Measurements from ENCODE around the gene ITGA3. TPM values are rescaled to one million over a fixed set of nuclear protein-coding genes. Genes with fewer than 3 reads are reported as not detected.

The ITGA3 gene
- polyA plus RNA-seq, 1 of the 3 experiments (the other 2 are of a cell fraction), result 766 TPM

GRCh38 chr17:50105811-50106210, 49.9 kb downstream of the ITGA3 start:
- Histone ChIP-seq H3K27me3 (ENCODE audit: insufficient read depth) (no peaks in the 10 kb centered on the region), H3K9me3 (no peaks in the 10 kb centered on the region), H3K4me1 (ENCODE audit: control insufficient read depth in 1 of 2, insufficient read depth in 2 of 2, low read depth in 1 of 2, low read length in 1 of 2) (peaks cover 0 to 27% of the 10 kb centered on the region in 2 experiments; a peak in 1 of 4 replicates), H3K9ac (no peak overlapping the region), H2AFZ (ENCODE audit: low read depth) (no peak overlapping the region), H3K9me2 (no peaks in the 10 kb centered on the region), H3K27ac (ENCODE audit: low read depth in 2 of 2, low read length in 1 of 2) (no peak overlapping the region), H3K4me2 (no peak overlapping the region), H3F3A (replicated peaks; ENCODE audit: insufficient read depth) (peaks cover 5% of the 10 kb centered on the region), H3K36me3 (replicated peaks in 1 of 2; ENCODE audit: control insufficient read depth in 1 of 2, insufficient read depth in 2 of 2, low read length in 1 of 2) (peaks cover 5 to 25% of the 10 kb centered on the region in 2 experiments), H3K4me3 (ENCODE audit: low read depth in 2 of 2, low read length in 1 of 2) (no peak overlapping the region), H4K20me1 (ENCODE audit: insufficient read depth) (0 out of 2 replicates have a peak, but pooled peaks cover 3% of the 10 kb centered on the region), H3K79me2 (ENCODE audit: insufficient read depth) (no peaks in the 10 kb centered on the region)
- TF ChIP-seq POLR2AphosphoS5 (IDR thresholded peaks at IDR 0.05; ENCODE audit: low read depth, low read length) (no peak), RAD21 (IDR thresholded peaks at IDR 0.05; ENCODE audit: low read length) (no peak), EZH2phosphoT487 (IDR thresholded peaks at IDR 0.05; ENCODE audit: borderline replicate concordance, low read depth) (no peak), ZBTB33 (IDR thresholded peaks at IDR 0.05; ENCODE audit: borderline replicate concordance, low read depth) (no peak), NRF1 (IDR thresholded peaks at IDR 0.05; ENCODE audit: low read depth, low read length) (no peak), RCOR1 (IDR thresholded peaks at IDR 0.05; ENCODE audit: low read length) (no peak), RFX5 (IDR thresholded peaks at IDR 0.05; ENCODE audit: low read length) (no peak), FOSL2 (IDR thresholded peaks at IDR 0.05; ENCODE audit: borderline replicate concordance, low read depth) (no peak), GATA2 (CRISPR knock-in tag; IDR thresholded peaks at IDR 0.05) (no peak), NFIC (IDR thresholded peaks at IDR 0.05; ENCODE audit: borderline replicate concordance) (no peak), TEAD4 (IDR thresholded peaks at IDR 0.05; ENCODE audit: borderline replicate concordance, insufficient read depth) (no peak), FOXJ3 (CRISPR knock-in tag; IDR thresholded peaks at IDR 0.05) (no peak), SIN3A (IDR thresholded peaks at IDR 0.05; ENCODE audit: borderline replicate concordance, low read depth, low read length) (no peak), EP300 (IDR thresholded peaks at IDR 0.05; ENCODE audit: borderline replicate concordance in 1 of 2, low read depth in 1 of 2, low read length in 1 of 2) (no peak)
- no peak for DNase-seq
- ChIA-PET POLR2A (no interaction called here), CTCF (interaction anchor here (0.9 to 16.3 kb wide), 5 partner anchors 8 to 45 kb away, joined by 3 to 297 read pairs (median 41); partner anchors contain the start of genes PDK2 and PPP1R9B)
- WGBS (ENCODE audit: low lambda C conversion rate), result 94% methylated on average over 21 of the region's 21 CpGs

DNA sequence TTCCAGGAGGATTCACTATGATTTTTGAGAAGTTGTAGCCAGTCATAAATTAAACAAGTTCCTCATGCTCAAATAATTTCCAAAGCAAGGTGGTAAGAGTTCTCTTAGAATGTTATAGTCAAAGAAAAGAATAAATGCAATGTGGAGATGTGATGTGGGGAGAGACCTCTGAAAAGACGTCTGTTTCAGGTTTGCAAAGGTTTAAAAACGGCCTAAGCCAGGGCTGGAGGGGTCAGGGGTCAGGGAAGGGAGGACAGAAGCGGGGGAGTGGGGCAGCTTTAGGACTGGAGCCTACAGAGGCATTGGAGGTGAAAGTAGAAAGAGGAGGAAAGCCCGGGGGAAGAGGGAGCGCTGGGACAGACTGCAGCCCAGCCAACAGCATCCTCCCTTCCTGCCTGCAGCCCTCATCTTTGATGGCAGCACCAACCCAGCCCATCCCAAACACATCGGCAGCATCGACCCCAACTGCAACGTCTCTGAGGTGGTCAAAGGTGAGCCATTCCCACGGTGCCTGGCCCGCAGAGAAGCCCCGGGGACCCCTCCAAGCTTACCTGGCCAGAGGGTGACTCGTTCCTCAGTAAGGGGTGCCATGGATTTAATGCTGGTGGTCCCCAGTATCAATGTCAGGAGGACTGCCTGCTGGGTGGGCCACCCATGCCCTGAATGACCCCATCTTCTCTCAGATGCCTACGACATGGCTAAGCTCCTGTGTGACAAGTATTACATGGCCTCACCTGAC, 50.7 kb downstream of the ITGA3 start:
- 69% methylated on average over 10 of the region's 13 CpGs for WGBS (ENCODE audit: low lambda C conversion rate)
- H3K9me2 ChIP-seq, result no peaks in the 10 kb centered on the region
- H3F3A ChIP-seq (replicated peaks; ENCODE audit: insufficient read depth), result peaks cover 5% of the 10 kb centered on the region
- no peak overlapping the region for H3K4me2 ChIP-seq
- H3K9me3 ChIP-seq, result no peaks in the 10 kb centered on the region
- H3K27me3 ChIP-seq (ENCODE audit: insufficient read depth), result no peaks in the 10 kb centered on the region
- DNase-seq, result no peak
- H3K27ac ChIP-seq (ENCODE audit: low read depth in 2 of 2, low read length in 1 of 2), result no peak overlapping the region
- ChIA-PET CTCF (interaction anchor here (2.1 to 16.3 kb wide), 2 partner anchors 8 to 63 kb away, joined by 7 to 297 read pairs; partner anchors contain the start of gene PDK2), POLR2A (no interaction called here)
- peaks cover 5 to 26% of the 10 kb centered on the region in 2 experiments for H3K36me3 ChIP-seq (replicated peaks in 1 of 2; ENCODE audit: control insufficient read depth in 1 of 2, insufficient read depth in 2 of 2, low read length in 1 of 2)
- H3K4me1 ChIP-seq (ENCODE audit: control insufficient read depth in 1 of 2, insufficient read depth in 2 of 2, low read depth in 1 of 2, low read length in 1 of 2), result peaks cover 0 to 27% of the 10 kb centered on the region in 2 experiments; a peak in 1 of 4 replicates
- no peak overlapping the region for H3K4me3 ChIP-seq (ENCODE audit: low read depth in 2 of 2, low read length in 1 of 2)
- no peak overlapping the region for H3K9ac ChIP-seq
- TF ChIP-seq SIN3A (IDR thresholded peaks at IDR 0.05; ENCODE audit: borderline replicate concordance, low read depth, low read length) (no peak), PBX3 (IDR thresholded peaks at IDR 0.05) (no peak), EP300 (IDR thresholded peaks at IDR 0.05; ENCODE audit: borderline replicate concordance in 1 of 2, low read depth in 1 of 2, low read length in 1 of 2) (no peak), TEAD4 (IDR thresholded peaks at IDR 0.05; ENCODE audit: borderline replicate concordance, insufficient read depth) (no peak), POLR2AphosphoS5 (IDR thresholded peaks at IDR 0.05; ENCODE audit: low read depth, low read length) (no peak)
- H3K79me2 ChIP-seq (ENCODE audit: insufficient read depth), result no peaks in the 10 kb centered on the region
- no peak overlapping the region for H2AFZ ChIP-seq (ENCODE audit: low read depth)
- no peaks in the 10 kb centered on the region for H4K20me1 ChIP-seq (ENCODE audit: insufficient read depth)
